HG03175 (cell line): ENCODE data around the gene PHF12.

Experiments used
- ATAC-seq: cut with Tn5 transposase; IDR thresholded peaks from one replicate; pipeline ENCODE4 v1.9.1; 2021; ENCODE audit warnings: mild to moderate bottlenecking, moderate library complexity; ENCODE audit not compliant: unreplicated experiment

The PHF12 gene

DNA sequence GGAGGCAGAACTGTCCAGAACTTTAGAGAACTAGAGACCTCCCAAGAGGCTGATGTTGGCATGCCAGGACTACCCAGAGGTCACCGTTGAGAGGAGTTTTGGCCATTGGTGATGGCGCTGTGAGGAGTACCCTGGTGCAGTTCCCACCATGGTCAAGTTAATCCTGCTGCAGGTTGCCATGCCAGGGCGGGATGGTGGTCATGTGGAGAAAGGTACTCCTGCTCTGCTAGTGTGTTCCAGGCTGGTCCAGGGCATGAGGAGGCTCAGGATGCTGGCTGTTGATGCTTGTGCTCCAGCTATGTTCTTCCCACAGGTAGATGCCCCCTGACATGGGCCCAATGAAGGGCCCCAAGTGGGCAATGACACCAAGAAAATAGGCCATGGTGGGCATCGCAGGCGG is 4.1 kb upstream of the PHF12 start:
- ATAC-seq, result no peak

DNA sequence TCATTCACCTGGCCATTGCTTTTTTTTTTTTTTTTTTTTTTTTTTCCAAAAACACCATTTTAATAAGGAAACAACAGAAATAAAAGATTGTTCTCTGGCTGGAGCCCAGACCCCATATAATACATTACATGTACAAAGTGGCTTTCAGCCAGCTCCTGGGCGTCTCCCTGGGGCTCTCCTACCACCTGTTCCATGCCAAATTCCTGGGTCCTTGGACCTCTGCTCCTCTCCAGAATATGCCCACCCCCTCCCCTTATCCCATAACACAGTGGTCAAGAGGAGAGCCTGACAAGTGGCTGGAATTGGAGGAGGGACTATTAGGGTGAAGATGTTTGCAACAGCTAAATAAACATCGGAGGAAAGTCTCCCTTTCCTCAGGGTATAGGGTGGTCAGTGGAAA is 3.6 kb upstream of the PHF12 start:
- ATAC-seq, result no peak

DNA sequence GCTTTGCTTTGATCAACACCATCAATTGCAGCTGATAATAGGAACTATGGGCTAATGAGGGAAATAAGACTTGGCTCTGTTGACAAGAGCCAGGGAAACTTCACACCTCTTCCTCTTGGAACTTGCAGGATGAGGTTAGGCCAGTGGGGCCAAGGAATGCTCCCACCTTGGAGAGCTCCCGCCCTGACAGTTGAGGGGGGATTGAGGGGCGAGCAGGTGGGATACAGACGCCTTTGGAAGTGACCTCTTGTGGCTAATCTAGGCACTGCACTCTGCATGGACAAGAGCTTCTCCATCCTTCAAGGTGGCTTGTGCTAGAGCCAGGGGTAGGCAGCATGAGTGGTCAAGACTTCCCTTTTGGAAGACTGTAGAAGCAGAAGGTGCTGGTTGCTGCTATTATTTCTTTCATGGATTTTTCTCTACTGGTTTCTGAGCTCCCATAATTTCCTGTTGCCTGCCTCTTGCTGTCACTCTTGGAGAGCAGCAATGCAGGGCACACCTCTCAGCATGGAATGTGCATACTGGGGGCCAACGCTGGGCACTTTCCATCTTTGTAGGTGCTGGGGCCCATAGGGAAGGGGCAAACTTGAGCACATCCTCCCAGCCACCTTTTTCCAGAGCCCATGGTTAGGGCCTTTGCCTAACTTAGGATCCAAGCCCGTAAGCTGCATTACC is 2.3 kb upstream of the PHF12 start:
- no peak for ATAC-seq

DNA sequence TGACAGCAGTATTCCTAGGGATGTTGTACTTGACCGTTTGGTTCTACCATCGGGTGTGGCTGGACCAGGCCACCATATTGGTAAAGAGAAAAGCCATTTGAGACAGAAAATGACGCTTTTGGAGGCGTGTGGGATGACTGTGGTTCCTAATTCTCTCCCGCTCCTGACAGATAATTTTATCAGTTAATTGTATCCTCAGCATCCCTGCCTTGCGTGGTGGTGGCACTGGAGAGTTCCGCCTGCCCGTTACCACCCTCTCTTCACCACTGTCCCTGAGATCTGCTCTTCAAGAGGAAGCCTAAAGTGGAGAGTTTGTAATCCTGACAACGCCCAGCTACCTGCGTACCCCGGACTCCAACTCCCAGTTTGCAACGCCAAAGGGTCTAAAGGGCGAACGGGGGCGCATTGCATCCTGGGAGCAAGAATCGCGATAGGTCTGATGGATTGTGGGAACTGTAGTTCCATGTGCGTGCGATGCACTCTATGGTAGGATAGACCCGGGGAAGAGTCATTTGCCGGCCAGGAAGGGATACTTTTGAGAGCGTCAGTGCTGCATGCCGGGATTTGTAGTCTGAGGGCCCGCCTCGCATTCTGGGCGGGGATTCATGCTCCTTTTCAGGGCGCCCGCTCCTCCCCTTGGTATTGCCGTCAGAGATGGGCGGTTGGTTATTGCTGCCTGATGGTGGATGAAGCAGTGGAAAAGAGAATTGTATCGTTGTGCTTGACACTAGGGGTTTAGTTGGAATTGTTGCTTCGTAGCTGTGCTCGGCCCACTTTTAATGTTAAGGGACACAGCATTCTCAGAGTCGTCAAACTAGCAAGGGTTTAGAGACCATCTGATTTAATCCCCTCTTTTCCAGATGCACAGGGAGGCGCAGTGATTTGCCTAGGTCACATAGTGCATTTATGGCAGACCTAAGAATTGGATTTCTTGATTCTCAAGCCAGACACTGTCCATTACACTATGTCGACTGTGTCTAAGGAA is 965 bp upstream of the PHF12 start:
- ATAC-seq, result peak; percentile 60

DNA sequence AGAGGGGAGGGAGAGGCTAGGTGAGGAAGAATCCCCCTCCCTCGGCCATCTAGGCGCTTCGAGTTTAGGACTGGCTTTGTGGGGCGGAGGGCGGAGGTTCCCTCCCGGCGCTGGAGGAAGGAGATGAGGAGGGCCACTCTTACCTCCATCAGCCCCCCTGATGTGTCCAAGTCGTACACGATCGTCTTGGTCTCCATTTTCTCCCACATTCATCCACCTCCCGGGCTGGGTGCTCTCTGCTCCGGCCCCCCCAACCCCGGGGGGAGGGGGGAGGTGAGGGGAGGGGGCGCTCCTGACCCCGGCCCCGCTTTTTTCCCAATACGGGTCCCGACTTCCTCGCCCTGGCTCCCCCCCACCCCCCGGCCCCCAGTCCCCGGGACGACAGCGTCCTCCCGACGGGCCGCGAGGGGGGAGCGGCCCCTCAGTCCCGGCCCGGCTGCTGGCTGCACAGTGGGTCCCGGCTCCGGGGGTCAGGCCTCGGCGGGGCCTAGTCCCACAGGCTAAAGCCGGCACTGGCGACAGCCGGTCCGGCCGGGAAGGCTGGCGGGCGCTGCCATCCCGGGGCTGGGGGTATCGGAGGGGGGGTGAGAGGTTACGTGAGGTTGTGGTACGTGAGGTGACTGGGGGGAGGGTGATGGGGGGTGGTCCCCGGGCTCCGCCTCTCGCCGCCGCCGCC is 428 bp downstream of the PHF12 start:
- ATAC-seq, result no peak

DNA sequence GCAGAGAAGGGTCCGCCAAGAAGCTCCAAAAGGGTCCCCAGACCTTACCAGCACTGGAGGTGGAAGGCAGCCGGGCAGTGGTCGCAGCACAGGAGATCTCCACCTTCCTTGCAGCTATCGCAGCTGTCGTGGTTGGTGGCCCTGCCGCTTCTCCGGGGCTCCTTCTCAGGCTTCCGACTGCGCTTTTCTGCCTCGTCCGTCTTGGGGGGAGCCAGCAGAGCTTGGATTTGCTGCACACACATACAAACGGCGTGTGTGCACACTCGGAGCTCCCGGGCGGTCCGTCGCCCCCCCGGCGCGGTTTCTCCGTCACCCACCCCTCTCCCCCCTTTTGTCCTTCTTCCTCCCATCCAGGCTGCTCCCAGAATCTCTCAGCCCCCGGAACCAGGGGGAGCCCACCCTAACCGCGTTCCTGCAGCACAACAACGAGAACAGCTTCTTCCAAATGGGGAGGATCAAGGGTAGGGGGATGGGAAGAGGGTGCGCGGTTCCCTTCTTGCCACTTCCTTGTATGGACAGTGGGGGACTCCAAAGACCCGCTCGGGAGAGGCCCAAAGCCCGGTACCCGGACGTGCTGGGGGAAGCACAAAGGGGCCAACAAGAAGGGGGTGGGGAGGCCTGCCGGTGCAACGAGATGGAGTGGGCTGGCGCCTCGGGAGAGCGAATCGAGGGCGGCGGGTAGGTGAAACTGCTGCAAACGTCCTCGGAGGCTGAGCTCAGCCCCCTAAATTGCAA is 1.1 kb downstream of the PHF12 start:
- no peak for ATAC-seq

DNA sequence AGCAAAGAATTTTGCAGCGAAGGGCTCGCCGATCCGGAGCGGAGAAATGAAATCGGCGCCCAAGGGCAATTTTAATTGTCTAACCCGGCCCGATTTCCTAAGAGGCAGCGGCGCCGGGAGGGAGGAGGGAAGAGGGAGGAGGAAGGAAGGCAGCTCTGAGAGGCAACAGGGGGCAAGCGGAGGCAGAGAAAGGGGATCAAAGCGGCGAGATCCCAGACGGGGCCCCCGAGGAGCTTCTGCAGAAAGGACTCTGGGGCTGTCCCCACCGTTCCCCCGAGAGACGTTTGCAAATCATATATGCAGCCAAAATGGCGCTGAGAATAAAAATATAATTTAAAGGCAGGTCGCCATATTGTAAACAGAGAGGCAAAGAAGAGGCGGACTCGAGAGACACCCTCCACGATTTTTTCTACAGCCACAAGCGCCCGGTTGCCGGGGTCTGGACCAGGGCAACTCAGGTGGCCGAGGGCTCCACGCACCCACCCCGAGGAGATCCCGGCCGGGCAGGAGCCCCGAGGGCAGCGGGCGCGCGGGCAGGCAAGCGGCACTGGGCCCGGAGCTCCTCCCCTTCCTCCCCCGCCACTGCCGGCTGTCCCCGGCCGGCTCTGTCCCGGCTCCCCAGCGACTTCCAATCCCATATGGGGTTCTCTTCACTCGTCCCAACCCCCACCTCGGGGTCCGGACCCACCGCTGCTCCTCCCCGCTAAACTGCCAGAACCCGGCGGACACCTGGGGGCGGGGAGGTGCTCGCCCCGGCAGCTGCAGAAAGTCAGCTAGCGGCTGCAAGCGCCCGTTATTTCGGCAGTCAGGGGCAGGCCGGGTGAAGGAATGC is 1.9 kb downstream of the PHF12 start:
- no peak for ATAC-seq

DNA sequence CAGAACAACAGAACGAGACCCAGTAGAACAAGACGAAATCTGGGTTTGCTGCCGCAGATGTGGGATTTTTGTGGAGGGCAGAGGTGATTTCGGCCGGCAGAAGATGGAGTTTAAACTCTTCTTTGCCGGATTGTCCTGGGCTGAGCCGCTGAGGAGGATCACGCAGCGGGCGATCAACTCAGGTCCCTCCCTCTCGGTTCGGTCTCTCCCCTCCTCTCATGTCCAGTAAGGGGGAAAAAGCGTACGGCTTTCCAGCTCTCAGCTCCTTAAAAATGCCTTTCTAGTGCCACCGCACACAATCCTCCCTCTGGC is 2.5 kb downstream of the PHF12 start:
- no peak for ATAC-seq

DNA sequence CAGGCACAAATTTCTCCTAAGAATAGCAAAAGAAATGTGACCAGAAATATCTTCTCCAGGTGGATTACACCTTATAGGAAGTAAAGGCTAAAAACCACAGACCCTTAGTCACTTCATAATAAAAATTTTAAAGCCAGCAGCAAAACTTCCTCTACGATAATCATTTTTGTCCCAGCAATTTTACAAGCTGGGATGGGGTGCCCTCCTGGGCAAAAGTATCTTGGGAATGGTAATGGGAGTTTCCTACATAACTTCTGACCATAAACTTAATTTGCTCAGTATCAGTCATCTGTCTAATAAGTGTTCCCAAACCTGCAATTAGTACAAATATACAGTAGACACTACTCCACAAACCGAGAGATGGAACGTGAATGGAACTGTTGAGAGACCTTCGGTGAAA is 3.0 kb downstream of the PHF12 start:
- ATAC-seq, result no peak

DNA sequence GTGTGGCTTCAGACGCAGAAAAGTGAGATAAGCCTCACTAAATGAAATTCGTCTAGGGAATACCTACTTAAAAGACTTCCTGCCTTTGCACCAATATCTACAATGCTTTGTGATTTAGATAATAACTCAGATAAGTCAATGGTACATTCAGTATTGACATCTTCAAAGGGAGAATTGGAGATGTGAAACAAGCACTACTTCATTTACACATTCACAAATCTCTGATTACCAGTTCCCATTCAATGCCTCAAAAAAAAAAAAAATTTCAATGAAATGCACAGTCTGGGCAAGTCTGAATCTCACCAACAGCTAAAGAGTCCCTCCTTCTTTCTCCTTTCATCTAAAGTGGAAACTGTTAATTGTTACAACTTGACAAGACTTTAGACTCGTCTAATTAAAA is 3.7 kb downstream of the PHF12 start:
- no peak for ATAC-seq

DNA sequence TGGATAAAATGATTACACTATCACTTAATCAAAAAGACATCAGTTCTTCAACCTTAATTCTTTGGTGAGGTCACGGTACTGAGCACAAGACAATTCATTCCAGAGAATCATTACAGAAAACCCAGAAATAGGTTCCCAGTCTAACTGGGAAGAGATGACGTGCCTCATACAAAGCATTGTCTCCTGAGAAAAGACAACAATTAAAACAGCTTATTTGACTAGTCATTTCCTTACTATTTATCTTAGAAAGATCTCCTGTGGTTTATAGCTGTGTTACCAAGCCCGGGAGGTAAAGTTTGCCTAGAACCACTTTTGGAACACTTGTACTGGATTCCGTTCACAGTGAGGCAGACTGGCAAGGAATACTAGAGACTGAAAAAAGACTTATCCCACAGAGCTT is 5.1 kb downstream of the PHF12 start:
- ATAC-seq, result no peak

DNA sequence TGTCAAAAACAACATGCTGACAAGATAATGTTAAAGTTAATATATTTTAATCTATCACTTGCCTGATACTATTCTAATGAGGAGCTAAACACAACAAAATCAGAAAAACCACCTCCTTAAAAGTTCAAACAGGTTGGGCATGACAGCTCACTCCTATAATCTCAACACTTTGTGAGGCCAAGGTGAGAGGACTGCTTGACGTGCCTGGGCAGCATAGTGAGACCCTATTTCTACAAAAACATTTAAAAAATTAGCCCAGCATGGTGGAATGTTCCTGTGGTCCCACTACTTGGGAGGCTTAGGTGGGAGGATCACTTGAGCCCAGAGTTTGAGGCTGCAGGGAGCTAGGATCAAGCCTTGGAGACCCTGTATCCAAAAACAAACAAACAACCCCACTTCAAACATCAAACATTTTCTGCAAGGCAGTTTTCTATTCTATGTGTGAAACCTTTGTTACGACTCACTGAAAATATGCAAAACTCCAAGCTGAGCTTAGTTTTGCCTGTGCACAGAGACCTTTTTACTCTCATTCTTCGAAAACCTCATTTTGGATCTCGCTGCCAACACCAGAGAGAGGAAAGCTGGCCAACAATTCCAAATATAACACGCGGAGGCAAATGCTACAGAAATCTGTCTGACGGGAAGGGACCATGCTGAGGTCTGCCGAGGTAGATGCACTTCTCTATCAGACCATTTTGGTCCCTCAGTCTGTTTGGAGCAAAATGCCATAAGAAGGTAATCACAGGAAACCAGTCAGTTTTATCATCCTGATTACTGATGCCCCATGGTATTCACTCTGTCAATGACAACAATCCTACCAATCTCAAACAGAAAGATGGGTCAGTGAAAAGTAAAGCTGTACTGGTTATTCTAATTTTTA is 6.2 kb downstream of the PHF12 start:
- ATAC-seq, result no peak

DNA sequence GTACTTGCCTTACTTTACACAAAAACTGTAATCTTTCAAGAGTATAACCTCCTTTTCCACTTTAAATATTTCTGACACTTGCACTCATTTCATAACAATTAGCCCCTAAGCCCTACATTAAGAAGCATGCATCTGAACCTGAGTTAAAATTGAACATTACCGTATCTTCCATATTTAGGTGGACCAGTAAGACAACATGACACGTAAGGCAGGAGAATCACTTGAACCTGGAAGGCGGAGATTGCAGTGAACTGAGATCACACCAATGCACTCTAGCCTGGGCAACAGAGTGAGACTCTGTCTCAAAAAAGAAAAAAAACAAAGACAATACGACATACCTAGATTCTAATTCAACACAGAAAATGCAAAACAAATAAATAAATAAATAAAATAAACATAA is 7.0 kb downstream of the PHF12 start:
- no peak for ATAC-seq

DNA sequence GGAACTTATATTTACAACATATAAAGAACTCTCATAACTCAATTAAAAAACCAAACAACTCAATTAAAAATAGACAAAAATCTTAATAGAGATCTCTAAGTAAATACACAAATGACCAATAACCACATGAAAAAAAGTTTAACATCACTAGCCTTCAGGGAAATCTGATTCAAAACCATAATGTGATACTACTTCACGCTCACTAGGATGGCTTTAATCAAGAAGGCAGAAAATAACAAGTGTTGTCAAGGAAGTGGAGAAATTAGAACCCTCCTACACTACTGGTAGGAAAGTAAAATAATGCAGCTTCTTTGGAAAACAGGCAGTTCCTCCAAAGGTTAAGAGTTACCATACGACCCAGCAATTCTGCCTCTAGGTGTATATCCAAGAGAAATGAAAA is 8.4 kb downstream of the PHF12 start:
- no peak for ATAC-seq

DNA sequence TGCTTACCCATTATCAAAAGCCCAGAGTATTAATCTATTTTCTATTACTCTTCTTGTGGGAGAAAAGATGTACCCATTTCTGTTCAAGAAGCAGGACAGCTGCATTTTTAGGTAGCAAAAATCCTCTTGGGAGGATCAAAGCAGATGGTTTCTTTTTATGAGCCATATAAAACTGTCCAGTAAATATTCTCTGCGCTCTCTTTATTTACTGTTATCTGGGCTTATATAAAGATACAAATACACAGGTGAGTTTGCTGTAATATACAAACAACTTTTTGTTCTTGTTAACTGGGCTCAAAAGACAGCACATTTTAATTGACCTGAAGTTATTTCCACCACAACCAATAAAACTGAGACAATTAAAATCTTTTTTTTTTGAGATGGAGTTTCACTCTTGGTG is 10.1 kb downstream of the PHF12 start:
- ATAC-seq, result no peak

DNA sequence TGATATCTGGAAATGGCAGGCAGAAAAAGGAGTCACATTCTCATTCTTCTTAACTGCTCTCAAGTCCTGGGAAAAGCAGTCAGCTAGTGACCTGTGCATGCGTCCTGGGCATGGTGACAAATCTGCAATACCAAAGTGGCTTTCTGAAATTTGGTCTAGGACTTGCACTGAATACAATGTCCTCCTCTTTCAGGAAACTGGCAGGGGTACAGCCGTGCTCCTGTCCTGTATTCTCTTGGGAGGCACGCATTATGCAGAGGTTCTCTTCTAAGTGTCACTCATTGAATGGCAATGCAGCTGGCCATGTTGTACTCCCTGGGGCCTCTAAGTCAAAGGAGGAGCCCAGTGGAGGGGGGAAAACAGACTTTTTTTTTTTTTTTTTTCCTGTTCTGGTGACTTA is 10.6 kb downstream of the PHF12 start:
- no peak for ATAC-seq

DNA sequence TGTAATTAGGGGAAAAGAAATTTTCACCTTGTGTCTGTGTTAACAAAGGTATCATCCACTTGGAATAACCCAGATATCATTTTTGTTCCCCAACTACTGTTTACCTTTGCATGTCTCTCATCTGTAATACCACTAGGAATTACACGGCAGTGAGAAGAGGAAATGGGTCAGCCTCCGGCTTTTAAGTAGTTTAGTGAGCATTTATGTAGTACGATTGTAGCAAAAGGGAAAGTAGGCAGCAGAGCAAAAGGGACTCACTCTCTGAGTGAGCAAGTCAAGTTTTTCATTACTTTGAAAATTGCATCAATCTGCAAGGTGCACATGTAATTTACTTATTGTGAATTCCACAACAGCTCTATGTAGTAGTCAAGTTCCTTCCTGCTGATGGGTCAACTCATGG is 11.2 kb downstream of the PHF12 start:
- ATAC-seq, result no peak

DNA sequence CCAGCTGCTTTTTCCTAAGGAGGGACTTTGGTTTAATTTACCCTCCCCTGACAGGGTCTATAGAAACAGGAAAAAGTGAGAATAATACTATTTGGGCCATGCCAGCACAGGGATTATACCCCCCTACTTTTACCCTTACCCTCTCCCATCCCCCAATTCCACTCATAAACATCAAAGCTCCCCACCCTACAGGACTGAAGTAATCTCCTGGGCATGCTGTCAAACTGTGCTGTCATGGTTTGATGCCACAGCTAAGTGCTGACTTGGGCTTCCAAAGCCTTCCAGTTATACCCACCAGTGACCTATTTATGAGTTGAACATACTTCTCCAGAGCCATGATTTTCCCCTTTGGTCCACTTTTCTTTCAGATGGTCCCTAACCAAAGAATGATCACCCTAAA is 12.8 kb downstream of the PHF12 start:
- ATAC-seq, result no peak

DNA sequence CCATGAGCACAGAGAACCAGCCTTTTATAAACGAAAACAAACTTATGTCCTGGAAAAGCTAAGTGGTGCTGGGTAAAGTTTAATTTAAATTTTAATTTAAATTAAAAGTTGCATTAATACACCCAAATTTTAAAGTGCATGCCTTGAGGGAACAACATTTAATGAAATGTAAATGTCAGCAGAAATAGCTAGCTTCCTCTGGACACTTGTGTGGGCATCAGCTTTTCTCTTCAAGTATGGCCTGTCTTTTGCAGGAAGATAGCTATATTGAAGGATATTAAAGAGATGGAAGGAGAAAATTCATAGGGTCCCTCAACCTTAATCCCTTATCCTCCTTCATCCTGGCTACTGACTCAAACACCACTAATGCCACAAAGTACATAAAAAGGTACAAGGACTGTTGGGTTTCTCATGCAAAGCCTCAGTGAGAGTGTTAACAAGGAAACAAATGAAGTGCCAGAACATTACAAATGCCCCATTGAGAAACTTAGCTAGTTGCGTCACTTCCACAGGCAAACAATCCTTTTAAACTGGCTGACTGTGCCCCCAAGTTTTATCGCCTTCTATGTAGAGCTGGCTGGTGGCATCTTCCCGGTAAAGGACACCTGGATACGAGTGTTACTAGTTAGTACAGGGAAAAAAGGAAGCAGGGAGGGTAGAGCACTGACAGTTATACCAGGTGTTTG is 14.1 kb downstream of the PHF12 start:
- ATAC-seq, result no peak
